SU-DHL-6 (cell line): ENCODE results near the gene ITSN1.

Source experiments
- CTCF ChIP-seq: fragments of 200-600 bp; sonication (generic); IDR thresholded peaks from one replicate; pipeline ENCODE4 v1.5.1; 2017; ENCODE audit warnings: antibody characterized with exemption, mild to moderate bottlenecking, low read length, moderate library complexity; ENCODE audit not compliant: insufficient read depth, poor library complexity, severe bottlenecking
- EZH2phosphoT487 ChIP-seq: fragments of 200-600 bp; sonication (generic), shearing (Covaris generic); conservative IDR thresholded peaks from 2 replicates; pipeline ENCODE4 v1.6.1; 2018; ENCODE audit warnings: mild to moderate bottlenecking, antibody characterized with exemption, low read length, moderate library complexity, mixed read lengths

DNA sequence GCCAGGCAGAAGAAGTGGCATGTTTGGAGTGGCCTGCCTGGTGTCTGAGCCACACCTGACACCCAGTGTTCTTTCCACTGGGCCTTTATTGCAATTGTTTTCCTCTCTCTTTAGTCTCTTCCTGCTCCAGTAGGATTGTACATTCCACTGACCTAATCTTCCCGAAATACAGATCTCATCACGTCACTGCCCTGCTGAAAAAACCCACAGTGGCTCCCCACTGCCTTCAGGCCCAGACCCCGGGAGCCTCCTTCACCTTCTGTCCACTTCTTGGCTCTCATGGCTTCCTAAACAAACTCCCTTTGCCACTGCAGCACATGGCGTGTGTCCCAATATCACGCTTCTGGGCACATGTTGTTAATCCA lies 298.6 kb downstream of the ITSN1 start:
- no peak for TF ChIP-seq CTCF
- TF ChIP-seq EZH2phosphoT487, result no peak
